ENCODE data around the gene FUT8.

Gene FUT8

DNA sequence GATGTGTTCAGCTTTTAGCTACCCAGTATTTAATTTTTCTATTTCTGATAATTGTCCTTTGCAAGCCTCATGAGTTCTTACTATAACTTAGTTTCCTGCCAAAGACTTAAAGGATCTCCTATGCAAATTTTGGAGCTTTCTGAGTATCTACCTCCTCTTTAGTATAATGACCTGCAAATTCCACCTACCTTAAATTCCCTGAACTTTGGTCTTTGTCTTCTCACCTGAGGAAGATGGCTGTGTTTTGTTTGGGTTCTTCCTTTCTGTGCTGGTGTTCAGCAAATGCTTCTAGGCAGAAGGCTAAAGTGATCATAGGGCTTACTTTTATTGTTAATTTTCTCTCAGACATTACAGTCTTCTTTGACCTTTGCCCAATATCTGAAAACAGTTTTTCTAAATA lies 142.8 kb downstream of the FUT8 start:
- DNase-seq (ENCODE audit: low read depth, low spot score) = no peak

DNA sequence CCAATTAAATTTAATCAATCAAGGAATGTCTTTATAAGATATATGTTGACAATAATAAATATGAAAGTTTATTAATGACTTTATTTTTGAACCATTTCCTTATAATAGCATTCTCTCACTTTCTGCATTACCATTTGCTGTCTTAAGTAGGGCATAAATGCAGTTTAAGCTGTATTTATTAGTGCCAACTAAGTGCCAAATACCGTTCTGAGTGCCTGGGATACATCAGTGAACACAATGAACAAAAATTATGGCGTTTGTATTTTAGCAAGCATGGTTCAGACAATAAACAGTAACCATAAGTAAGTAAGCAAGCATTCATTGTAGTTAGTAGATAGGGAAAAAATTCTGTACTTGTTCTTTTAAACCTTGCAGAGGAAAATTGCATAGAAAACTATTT lies 145.8 kb downstream of the FUT8 start:
- no peak for DNase-seq (ENCODE audit: low read depth, low spot score)

DNA sequence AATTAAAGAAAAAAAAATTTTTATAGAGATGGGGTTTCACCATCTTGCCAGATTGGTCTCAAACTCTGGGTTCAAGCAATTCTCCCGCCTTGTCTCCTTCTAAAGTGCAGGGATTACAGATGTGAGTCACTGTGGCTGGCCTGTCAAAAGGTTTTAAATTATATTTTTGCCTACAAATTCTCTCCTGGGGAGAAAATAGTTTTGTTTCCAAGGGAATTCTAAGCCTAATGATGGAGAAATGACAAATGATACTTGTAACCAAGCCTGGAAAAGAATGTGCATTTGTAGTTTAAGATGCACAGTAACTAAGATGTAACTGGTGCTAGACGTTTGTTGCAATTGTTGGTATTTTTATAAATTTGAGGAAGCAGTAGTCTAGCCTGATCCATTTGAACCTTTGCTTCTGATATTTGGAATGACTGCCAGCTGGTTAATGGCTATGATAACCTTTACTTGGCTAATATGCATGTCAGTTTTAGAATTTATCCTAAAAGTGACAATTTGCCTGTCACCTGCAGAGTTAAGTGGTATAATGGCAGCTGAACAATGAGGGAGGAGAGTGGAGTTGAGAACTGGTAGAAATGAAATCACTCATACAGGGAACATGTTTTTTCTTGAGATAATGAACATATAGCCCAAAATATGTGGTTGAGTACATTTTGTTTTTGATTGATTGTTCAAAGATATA lies 148.0 kb downstream of the FUT8 start:
- peak; percentile 44 for DNase-seq (ENCODE audit: low read depth, low spot score)

DNA sequence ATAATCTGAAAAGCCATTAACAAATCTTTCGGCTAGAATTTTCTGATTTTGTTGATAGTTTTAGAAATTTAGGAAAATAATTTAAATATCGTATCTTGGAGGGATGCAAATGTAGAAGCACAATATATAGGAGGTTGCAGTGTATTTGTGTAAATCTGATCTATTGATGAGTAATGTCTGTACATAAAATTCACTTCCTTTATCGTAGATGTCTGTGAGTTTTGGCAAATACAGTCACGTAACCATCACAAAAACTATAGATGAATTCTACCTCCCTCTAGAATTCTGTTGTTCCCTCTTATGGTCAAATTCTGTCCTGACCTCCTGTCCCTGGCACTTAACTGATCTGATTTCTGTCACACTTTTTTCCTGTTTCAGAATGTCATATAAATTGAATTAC lies 151.8 kb downstream of the FUT8 start:
- no peak for DNase-seq (ENCODE audit: low read depth, low spot score)

DNA sequence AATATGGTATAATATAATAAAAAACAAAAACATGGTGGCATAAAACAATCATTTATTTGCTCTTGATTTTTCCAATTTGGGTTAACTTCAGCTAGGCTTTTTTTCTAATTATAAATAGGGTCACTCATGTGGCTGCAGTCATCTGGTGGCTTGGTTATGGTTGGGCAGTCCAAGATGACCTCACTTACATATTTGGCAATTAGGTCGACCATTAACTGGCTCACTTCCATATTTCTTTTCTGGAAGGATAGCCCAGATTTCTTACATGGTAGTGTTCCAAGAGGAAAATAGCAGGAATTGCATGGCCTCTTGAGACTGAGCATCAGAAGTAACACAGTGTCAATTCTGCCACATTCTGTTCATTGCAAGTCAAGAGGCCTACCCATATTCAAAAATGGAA lies 153.4 kb downstream of the FUT8 start:
- DNase-seq (ENCODE audit: low read depth, low spot score) = peak; percentile 6

DNA sequence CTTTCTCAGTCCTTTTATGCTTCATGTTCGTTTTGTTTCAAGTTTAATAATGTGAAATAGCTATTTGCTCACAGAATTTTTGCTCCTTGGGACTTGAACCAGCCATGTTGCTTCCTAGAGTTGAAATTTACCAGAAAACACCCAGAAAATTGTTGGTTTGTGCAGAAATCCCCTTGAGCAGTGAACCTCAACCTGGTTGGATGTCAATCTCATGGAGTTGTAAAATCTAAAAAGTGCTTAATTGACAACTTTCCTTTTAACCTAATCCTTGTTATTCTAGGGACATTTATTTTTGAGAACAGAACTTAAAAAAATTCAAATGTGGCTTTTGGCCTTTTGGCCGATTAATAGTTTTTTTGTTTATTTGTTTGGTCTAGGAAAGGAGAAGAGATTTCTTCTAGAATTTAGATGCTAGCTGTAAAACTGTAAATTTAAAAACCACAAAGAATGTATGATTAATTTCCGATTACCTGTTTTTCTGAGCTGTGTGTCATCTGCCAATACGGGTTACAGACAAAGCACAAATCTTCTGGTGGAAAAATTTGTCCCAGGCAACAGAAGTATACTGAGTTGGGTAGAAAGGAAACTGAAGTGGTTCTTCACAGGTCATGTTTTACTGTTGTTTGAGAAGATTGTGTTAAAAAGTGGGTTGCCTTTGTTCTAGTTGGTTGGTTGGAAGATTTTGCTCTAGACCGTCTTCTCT lies 154.4 kb downstream of the FUT8 start:
- no peak for DNase-seq (ENCODE audit: low read depth, low spot score)

DNA sequence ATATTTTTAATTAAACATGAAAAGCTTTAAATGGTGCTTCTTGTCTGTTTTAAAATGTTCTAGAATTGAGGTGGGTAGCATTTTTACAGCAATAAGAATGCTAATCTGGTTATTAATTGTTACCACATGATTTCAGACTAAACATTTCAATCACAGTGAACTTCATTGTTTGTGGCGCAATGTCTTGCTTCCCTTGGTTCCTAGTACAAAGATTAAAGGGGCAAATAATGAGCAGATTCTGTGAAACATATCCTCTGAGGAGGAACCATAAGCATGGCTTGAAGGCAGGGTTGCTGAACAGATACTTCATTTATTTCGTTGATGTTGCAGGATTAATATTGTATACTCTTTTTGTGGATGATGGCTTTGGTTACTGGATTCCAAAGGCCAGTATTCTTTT lies 162.1 kb downstream of the FUT8 start:
- no peak for DNase-seq (ENCODE audit: low read depth, low spot score)

DNA sequence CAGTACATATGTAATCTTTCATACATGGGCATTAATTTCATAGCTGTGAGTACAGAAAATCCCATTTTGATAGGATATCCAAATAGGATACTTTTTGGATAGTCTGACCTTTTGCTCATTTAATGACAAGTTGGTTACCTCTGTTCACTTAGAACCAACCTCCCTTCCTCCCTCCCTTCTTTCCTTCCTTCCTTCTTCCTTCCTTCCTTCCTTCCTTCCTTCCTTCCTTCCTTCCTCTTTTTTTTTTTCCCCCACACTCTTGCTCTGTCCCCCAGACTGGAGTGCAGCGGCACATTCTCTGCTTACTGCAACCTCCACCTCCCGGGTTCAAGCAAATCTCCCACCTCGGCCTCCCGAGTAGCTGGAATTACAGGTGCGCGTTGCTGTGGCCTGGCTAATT lies 162.9 kb downstream of the FUT8 start:
- DNase-seq (ENCODE audit: low read depth, low spot score) = no peak

DNA sequence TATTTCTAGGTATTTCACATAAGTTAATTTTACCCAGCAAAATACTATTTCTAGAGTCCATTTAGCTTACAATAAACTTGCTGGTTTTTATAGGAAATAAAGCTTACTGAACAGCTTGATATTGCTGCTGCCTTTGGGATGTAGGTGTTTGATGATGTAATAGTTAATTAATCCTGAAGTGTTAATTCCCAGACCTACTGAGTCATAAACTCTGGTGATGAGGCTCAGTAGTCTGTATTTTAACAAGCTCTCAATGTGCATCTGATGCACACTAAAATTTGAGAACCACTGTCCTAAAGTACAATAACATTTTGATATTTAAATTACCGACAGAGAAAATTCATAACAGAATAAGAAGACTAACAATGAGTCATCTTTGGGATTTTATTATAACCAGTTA lies 168.4 kb downstream of the FUT8 start:
- DNase-seq (ENCODE audit: low read depth, low spot score) = no peak

DNA sequence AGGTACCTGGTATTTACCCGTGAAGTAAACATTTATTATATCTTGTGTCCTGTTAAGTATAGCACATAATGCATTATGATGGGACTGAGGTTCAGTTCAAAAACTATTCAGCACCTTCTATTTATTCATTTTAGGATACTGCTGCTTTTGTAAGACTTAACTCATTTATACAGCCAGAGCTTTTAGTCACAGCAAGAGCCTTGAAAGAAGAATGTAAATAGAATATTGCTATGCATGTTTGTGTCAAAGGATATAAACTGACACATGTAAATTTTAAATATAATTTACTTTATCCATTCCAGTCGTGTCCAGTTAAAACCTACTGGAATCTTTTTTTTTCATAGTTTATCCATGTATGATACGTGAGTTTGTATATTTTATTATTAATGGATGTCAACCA lies 168.8 kb downstream of the FUT8 start:
- DNase-seq (ENCODE audit: low read depth, low spot score) = no peak

DNA sequence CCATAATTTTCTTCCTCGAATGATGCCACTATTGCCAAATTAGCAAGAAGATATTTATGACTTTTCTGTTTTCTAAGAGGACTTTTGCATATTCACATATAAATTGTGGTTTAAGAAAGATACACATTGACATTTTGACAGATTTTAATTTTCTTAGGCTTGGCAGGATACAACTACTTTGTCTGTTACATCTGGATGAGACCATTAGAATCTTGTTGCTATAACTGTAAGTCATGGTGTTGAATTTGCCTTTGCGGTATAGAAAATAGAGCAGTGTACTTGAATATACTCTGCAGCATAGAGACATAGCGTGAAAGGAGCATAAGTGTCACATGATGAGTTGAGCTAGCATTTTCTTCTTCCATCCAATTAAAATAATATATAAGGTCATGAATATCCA lies 169.3 kb downstream of the FUT8 start:
- DNase-seq (ENCODE audit: low read depth, low spot score) = no peak

DNA sequence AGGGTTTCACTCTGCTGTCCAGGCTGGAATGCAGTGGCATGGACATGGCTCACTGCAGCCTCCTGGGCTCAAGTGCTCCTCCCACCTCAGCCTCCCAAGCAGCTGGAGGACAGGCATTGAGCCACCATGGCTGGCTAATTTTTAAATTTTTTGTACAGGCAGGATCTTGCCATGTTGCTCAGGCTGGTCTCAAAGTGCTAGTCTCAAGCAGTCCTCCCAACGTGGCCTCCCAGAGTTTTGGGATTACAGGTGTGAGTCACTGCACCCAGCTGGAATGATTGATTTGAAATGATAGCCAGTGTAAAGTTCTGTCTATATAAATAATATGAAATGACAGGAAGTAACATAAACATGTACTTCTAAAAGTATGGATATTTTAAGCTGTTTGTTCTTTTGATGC lies 172.7 kb downstream of the FUT8 start:
- DNase-seq (ENCODE audit: low read depth, low spot score) = no peak

DNA sequence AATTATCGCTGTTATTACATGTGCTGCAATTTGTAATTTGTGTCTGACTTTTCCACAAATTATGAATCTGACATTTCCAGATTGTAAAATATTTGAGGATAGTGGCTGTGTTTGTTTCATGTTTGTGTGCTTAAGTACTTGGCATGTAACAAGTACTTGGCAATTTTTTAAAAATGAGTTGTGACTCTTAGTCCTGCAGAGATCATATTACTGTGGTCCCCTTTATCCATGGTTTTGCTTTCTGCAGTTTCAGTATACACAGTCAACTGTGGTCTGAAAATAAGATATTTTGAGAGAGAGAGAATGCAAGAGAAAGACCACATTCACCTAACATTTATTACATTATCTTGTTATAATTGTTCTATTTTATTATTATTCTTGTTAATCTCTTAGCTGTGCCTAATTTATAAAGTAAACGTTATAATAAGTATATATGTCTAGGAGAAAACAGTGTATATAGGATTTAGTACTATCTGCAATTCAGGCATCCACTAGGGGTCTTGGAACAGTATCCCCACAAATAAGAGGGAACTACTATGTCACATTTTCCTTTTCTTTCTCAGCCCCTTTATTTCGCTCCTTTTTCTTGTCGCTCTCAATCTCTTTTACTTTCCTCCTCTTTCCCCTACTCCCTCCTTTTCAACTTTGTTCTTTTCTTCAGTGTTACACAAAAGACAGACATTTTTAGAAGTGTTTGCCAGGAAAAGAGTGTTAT lies 176.1 kb downstream of the FUT8 start:
- DNase-seq (ENCODE audit: low read depth, low spot score) = peak; percentile 11

DNA sequence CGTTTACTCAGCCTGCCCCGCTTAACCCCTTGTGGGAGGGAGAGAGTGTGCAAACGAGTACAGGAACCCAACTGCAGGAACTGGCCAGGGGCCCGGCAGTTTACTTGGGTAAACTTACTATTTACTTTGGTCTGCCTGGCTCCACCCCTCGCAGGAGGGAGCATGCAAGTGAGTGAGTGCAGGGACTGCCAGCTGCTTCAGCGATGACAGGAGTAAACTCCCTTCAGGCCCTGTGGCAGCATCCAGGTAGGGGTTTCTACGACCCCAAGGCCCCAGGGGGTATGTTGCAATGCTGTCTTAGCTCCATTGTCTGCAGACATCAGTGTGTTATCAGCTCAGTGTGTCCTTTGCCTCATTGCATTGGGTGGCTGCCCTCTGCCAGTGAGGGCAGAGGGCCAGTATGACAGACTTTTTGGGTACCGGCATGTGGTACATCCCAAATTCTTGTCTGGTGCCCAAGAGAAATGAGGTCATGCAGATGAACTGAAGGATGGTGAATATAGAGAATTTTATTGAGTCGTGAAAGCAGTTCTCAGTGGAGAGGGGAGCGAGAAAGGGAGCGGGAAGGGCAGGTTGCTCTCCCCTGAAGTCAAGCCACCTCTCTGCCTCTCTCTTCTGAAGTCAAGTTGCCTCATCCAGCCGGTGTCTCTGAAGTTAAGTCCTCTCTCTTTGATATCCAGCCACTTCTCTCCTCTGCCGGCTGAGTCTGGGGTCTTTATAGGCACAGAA lies 181.8 kb downstream of the FUT8 start:
- no peak for DNase-seq (ENCODE audit: low read depth, low spot score)

DNA sequence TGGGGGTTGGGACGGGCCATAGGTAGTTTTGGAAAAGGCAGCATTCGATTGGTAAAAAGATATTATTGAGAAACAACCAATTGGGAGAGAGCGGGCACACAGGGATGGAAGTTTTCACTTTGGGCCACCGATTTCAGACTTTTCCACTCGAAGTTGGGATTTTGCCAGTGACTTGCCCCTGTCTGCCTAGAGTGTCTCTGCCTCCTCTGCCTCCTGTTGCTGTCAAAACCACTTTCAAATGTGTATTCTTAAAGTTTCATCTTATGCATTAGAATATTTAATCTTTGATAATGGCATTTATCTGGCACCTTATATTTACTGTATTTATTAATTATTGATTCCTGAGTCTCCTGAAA lies 182.3 kb downstream of the FUT8 start:
- DNase-seq (ENCODE audit: low read depth, low spot score) = no peak

DNA sequence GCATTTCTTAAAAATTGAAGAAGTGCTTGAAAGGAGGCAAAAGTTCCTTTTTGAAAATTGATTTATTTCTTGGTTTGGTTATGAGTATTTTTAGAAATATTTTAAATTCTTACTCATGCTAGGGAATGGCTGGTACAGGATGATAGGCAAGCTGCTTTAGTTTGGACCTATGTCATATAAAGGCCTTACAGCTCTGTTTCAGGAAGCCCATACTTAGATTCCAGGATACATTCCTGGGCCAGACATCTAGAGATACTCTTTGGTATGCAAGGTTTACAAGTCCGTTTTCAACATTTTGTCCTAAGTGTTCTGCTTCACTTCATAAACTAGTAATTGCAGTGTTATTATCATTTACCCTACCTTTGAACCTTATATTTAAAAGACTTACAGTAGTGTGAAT lies 186.8 kb downstream of the FUT8 start:
- DNase-seq (ENCODE audit: low read depth, low spot score) = peak; percentile 32

DNA sequence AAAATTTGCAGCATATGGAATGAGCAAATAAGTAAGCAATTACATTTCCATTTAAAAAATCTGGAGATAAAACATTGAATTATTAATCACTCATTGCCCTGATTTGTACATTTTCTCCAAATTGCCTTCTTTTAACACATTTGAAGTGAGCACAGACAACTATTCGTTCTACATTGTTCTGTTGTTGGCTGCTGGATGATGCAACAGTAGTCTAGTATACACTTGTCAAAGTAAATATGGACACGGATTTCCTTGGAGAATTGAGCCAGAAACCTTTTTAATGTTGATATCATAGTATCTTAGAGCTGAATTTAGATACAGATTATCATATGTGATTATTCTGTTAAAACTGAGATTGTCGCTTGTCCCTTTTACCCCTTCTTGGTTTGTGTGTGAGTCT lies 188.2 kb downstream of the FUT8 start:
- DNase-seq (ENCODE audit: low read depth, low spot score) = no peak

DNA sequence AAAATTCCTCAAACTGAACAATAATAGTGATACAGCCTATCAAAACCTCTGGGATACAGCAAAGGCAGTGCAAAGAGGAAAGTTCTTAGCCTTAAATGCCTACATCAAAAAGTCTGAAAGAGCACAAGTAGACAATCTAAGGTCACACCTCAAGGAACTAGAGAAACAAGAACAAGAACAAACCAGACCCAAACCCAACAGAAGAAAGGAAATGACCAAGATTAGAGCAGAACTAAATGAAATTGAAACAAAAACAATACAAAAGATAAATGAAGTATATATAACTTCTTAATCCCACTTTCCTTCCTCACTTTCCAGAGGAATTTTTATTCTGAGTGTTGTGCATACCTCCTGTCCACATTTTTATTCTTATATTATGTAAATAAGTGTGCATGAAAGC lies 192.0 kb downstream of the FUT8 start:
- no peak for DNase-seq (ENCODE audit: low read depth, low spot score)

DNA sequence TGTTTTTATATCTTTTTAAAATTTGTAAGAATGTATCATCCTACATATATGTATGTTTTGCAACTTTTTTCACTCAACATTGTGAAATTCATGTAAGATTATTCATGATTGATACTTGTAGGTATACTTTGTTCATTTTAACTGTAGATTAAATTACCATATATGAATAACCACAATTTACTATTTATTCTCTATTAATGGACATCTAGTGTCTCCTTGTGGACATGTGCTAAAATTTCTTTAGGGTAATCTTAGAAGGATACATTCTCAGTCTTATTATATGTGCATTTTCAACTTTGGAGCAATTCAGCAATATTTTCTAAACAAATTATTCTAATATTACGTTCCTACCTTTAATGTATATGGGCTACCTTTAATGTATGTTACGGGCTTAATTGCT lies 192.4 kb downstream of the FUT8 start:
- no peak for DNase-seq (ENCODE audit: low read depth, low spot score)

DNA sequence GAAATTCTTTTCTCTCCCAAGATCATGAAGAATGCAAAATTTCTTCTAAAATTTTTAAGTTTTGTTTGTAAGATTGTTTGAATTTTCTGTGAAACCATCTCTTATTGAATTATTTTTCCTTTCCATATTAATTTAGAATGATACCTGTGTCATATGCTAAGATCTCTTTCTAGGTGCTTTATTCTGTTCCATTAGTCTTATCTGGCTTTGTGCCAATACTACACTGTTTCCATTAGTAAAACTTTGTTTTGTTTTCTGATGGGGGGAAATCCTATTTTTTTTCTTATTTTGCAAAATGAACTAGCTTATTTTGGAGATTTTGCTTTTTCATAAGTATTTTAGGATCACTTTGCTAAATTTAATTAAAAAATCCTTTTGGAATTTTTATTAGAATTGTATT lies 193.9 kb downstream of the FUT8 start:
- no peak for DNase-seq (ENCODE audit: low read depth, low spot score)

DNA sequence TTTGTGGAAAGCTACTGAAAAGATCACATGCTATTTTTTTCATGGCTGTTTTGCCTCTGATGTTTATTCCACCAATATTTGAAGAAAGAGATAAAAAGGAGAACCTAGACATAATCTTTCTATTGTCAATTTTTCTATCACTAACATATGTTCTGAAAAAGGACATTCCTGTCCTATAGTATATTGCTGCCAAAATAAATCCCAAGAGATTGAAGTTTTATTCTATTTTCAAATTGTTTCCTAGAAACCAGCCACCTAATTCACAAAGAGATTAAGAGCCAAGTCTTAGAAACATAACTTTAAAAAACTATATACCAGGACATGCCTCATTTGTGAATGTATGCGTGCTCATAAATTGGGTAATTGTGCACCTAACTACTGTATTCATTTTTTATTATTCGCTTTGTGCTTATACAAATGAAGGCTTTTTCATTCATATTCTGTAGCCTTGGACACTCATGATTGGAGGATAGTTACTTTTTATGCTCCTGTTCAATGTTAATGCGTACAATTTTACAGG lies 200.7 kb downstream of the FUT8 start:
- DNase-seq (ENCODE audit: low read depth, low spot score) = no peak

DNA sequence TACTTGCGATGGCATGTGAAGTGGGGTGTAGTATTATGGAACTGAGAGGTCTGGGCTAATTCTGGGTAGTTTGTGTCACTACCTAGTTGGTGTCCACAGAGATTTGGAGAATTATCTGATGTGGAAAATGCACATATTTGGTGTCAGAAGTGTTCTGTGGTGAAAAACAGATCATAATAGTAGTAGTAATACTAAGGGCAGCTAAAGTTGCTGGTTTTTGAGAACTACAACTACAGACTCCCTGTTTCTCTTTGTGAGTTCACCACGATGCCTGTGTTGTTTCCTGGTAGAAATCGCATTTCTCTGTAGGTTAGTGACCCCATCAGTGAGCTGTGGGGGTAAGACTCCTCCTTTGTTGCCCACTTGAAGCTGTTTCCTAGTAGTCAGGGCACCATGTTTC lies 206.5 kb downstream of the FUT8 start:
- DNase-seq (ENCODE audit: low read depth, low spot score) = no peak

All from astrocyte of the hippocampus (primary cell).